Stimulated activated naive CD8-positive, alpha-beta T cell treated with anti-CD3 and anti-CD28 coated beads, Interleukin-15, amount 100 ng/mL, for 72 hours (primary cell): ENCODE data around the gene PCTP.

Experiments
- ATAC-seq: fragments of 150-1000 bp; cut with Tn5 transposase; 2 replicates; pipeline ENCODE4 v1.10.0; 2021; ENCODE audit warnings: mild to moderate bottlenecking, moderate library complexity
- DNase-seq, 2 donors: peaks; one replicate each; pipeline ENCODE4 v3.0.0; 2021 to 2022
- H3K27ac Mint-ChIP-seq, 2 donors: one replicate each; pipeline ENCODE4 v1.8.0; 2022; ENCODE audit warnings: mild to moderate bottlenecking in 2 of 2, mixed read lengths in 2 of 2, moderate library complexity in 2 of 2
- H3K27me3 Mint-ChIP-seq: one replicate; pipeline ENCODE4 v1.8.0; 2022; ENCODE audit warnings: mixed read lengths
- H3K4me1 Mint-ChIP-seq: one replicate; pipeline ENCODE4 v1.8.0; 2022; ENCODE audit warnings: mild to moderate bottlenecking, mixed read lengths
- H3K4me3 Mint-ChIP-seq, 2 donors: one replicate each; pipeline ENCODE4 v1.8.0; 2022; ENCODE audit warnings: mild to moderate bottlenecking in 2 of 2, mixed read lengths in 2 of 2, moderate library complexity in 1 of 2
- H3K9me3 Mint-ChIP-seq, 2 donors: one replicate each; pipeline ENCODE4 v1.8.0; 2022; ENCODE audit warnings: mixed read lengths in 2 of 2

The PCTP gene

GRCh38 chr17:55722016-55722736 lies 28.7 kb upstream of the PCTP start:
- no peaks in the 10 kb centered on the region for H3K4me1 Mint-ChIP-seq
- no peaks in the 10 kb centered on the region for H3K9me3 Mint-ChIP-seq
- DNase-seq: no peak
- no peak overlapping the region for H3K27ac Mint-ChIP-seq
- no peak overlapping the region for H3K4me3 Mint-ChIP-seq
- H3K27me3 Mint-ChIP-seq: peaks cover 64% of the 10 kb centered on the region
- ATAC-seq: no peak

GRCh38 chr17:55722742-55723487 lies 27.9 kb upstream of the PCTP start, which contains the start of gene TMEM100:
Gene TMEM100, minus strand, starts transcription at chr17:55722864. Its CDS starts 1,794 bp downstream, at chr17:55721070.
- Mint-ChIP-seq H3K4me1 (no peaks in the 10 kb centered on the region), H3K4me3 (no peak within 1 kb of the TSS), H3K27ac (no peak within 1 kb of the TSS), H3K27me3 (peaks cover 70% of the 10 kb centered on the region), H3K9me3 (no peaks in the 10 kb centered on the region)
- ATAC-seq (no peak), DNase-seq (no peak)

GRCh38 chr17:55723488-55723848 lies 27.4 kb upstream of the PCTP start:
- no peak overlapping the region for H3K27ac Mint-ChIP-seq
- DNase-seq (no peak), ATAC-seq (no peak)
- no peaks in the 10 kb centered on the region for H3K9me3 Mint-ChIP-seq
- no peaks in the 10 kb centered on the region for H3K4me1 Mint-ChIP-seq
- peaks cover 70% of the 10 kb centered on the region for H3K27me3 Mint-ChIP-seq
- no peak overlapping the region for H3K4me3 Mint-ChIP-seq

- Mint-ChIP-seq H3K4me3 (no peak overlapping the region), H3K9me3 (no peaks in the 10 kb centered on the region), H3K27me3 (peaks cover 59% of the 10 kb centered on the region), H3K4me1 (no peaks in the 10 kb centered on the region), H3K27ac (no peak overlapping the region)
- DNase-seq (no peak), ATAC-seq (no peak)
Observed at GRCh38 chr17:55726440-55726839, 24.4 kb upstream of the PCTP start.

- H3K27ac Mint-ChIP-seq: no peak overlapping the region
- no peaks in the 10 kb centered on the region for H3K9me3 Mint-ChIP-seq
- H3K4me1 Mint-ChIP-seq: peaks cover 6% of the 10 kb centered on the region
- no peak overlapping the region for H3K4me3 Mint-ChIP-seq
- H3K27me3 Mint-ChIP-seq: peaks cover 60% of the 10 kb centered on the region
- no peak for DNase-seq
- no peak for ATAC-seq
Observed at GRCh38 chr17:55727275-55727674, 23.6 kb upstream of the PCTP start.

GRCh38 chr17:55727920-55728319 lies 22.9 kb upstream of the PCTP start:
- Mint-ChIP-seq H3K4me1 (peaks cover 11% of the 10 kb centered on the region), H3K4me3 (no peak overlapping the region), H3K9me3 (no peaks in the 10 kb centered on the region), H3K27ac (no peak overlapping the region), H3K27me3 (peaks cover 60% of the 10 kb centered on the region)
- no peak for ATAC-seq
- no peak for DNase-seq

GRCh38 chr17:55728361-55728760 lies 22.5 kb upstream of the PCTP start:
- H3K4me1 Mint-ChIP-seq: peaks cover 16% of the 10 kb centered on the region
- no peak for DNase-seq
- H3K4me3 Mint-ChIP-seq: no peak overlapping the region
- H3K27me3 Mint-ChIP-seq: peaks cover 59% of the 10 kb centered on the region
- no peak for ATAC-seq
- no peak overlapping the region for H3K27ac Mint-ChIP-seq
- no peaks in the 10 kb centered on the region for H3K9me3 Mint-ChIP-seq

GRCh38 chr17:55728833-55729232 lies 22.0 kb upstream of the PCTP start:
- Mint-ChIP-seq H3K27ac (no peak overlapping the region), H3K27me3 (peaks cover 54% of the 10 kb centered on the region)

GRCh38 chr17:55729484-55729883 lies 21.4 kb upstream of the PCTP start:
- DNase-seq: no peak
- no peak for ATAC-seq
- Mint-ChIP-seq H3K4me3 (no peak overlapping the region), H3K4me1 (peaks cover 27% of the 10 kb centered on the region), H3K27ac (no peak overlapping the region), H3K27me3 (peaks cover 49% of the 10 kb centered on the region), H3K9me3 (no peaks in the 10 kb centered on the region)

More at GRCh38 chr17:55728833-55729232, 22.0 kb upstream of the PCTP start:
- Mint-ChIP-seq H3K4me1 (peaks cover 20% of the 10 kb centered on the region), H3K4me3 (no peak overlapping the region), H3K9me3 (no peaks in the 10 kb centered on the region)
- DNase-seq: no peak
- no peak for ATAC-seq

- ATAC-seq (no peak), DNase-seq (no peak)
- Mint-ChIP-seq H3K9me3 (no peaks in the 10 kb centered on the region), H3K4me3 (no peak overlapping the region), H3K4me1 (peaks cover 36% of the 10 kb centered on the region), H3K27ac (no peak overlapping the region), H3K27me3 (peaks cover 42% of the 10 kb centered on the region)
Observed at GRCh38 chr17:55730380-55730779, 20.5 kb upstream of the PCTP start.

- Mint-ChIP-seq H3K27ac (no peak overlapping the region), H3K27me3 (peaks cover 37% of the 10 kb centered on the region), H3K4me1 (peaks cover 40% of the 10 kb centered on the region), H3K9me3 (no peaks in the 10 kb centered on the region), H3K4me3 (no peak overlapping the region)
- DNase-seq: no peak
- no peak for ATAC-seq
Observed at GRCh38 chr17:55730808-55731207, 20.0 kb upstream of the PCTP start.

GRCh38 chr17:55731586-55732250 lies 19.1 kb upstream of the PCTP start:
- Mint-ChIP-seq H3K27ac (no peak overlapping the region), H3K4me1 (peaks cover 42% of the 10 kb centered on the region), H3K4me3 (peak overlapping the region in 1 of 2 donors; percentile 5), H3K27me3 (peaks cover 29% of the 10 kb centered on the region), H3K9me3 (no peaks in the 10 kb centered on the region)
- DNase-seq (no peak), ATAC-seq (no peak)

- H3K27ac Mint-ChIP-seq: peak overlapping the region in 1 of 2 donors; percentile 2
- peak overlapping the region; percentile 68 for H3K4me3 Mint-ChIP-seq
- H3K27me3 Mint-ChIP-seq: peaks cover 26% of the 10 kb centered on the region
- DNase-seq (no peak), ATAC-seq (peak; percentile 96)
- H3K4me1 Mint-ChIP-seq: peaks cover 42% of the 10 kb centered on the region
- no peaks in the 10 kb centered on the region for H3K9me3 Mint-ChIP-seq
Observed at GRCh38 chr17:55734128-55734781, 16.6 kb upstream of the PCTP start.

- Mint-ChIP-seq H3K9me3 (no peaks in the 10 kb centered on the region), H3K4me1 (peaks cover 42% of the 10 kb centered on the region), H3K4me3 (no peak overlapping the region), H3K27ac (no peak overlapping the region), H3K27me3 (peaks cover 26% of the 10 kb centered on the region)
- DNase-seq (peak; percentile 11 to 23), ATAC-seq (no peak)
Observed at GRCh38 chr17:55735731-55736405, 15.0 kb upstream of the PCTP start.

- Mint-ChIP-seq H3K4me3 (no peak overlapping the region), H3K9me3 (no peaks in the 10 kb centered on the region), H3K4me1 (peaks cover 30% of the 10 kb centered on the region), H3K27ac (no peak overlapping the region), H3K27me3 (peaks cover 10% of the 10 kb centered on the region)
- DNase-seq (no peak), ATAC-seq (no peak)
Observed at GRCh38 chr17:55737976-55738501, 12.8 kb upstream of the PCTP start.
